Thyroid gland (tissue), 4 donors: ENCODE data around the gene CMTR1.

Experiments
- POLR2A ChIP-seq, 2 donors: fragments of 450-650 bp; IDR thresholded peaks; one replicate each; pipeline ENCODE4 v1.6.1; 2017; ENCODE audit warnings: antibody characterized with exemption in 2 of 2, mild to moderate bottlenecking in 2 of 2, moderate library complexity in 1 of 2
- TF ChIP-seq, protein P1 (sequence below), 6 experiments: fragments of 200-600 bp in 3 of 6; fragments of 450-650 bp in 3 of 6; sonication (generic) in 3 of 6; IDR thresholded peaks; one replicate each; pipeline ENCODE4 v1.5.1; 2016 to 2019; ENCODE audit warnings: antibody characterized with exemption in 6 of 6, mild to moderate bottlenecking in 2 of 6, inconsistent platforms in 1 of 6, moderate library complexity in 1 of 6

- TF ChIP-seq, protein P1, sequence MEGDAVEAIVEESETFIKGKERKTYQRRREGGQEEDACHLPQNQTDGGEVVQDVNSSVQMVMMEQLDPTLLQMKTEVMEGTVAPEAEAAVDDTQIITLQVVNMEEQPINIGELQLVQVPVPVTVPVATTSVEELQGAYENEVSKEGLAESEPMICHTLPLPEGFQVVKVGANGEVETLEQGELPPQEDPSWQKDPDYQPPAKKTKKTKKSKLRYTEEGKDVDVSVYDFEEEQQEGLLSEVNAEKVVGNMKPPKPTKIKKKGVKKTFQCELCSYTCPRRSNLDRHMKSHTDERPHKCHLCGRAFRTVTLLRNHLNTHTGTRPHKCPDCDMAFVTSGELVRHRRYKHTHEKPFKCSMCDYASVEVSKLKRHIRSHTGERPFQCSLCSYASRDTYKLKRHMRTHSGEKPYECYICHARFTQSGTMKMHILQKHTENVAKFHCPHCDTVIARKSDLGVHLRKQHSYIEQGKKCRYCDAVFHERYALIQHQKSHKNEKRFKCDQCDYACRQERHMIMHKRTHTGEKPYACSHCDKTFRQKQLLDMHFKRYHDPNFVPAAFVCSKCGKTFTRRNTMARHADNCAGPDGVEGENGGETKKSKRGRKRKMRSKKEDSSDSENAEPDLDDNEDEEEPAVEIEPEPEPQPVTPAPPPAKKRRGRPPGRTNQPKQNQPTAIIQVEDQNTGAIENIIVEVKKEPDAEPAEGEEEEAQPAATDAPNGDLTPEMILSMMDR (IDR thresholded peaks at IDR 0.05): no peak
- TF ChIP-seq POLR2A (IDR thresholded peaks at IDR 0.05): no peak
Measured at GRCh38 chr6:37456126-37456525, 23.1 kb downstream of the CMTR1 start.
